Stimulated activated CD4-positive, alpha-beta T cell treated with anti-CD3 and anti-CD28 coated beads, Interleukin-4, amount 100 ng/mL, for 1 hour (primary cell): ENCODE measurements around the gene CYP3A4.
"Not testable (repeated sequence)": the region's sequence is repeated elsewhere in the genome, so short reads cannot be mapped to it uniquely, and the experiment has no call there.

ENCODE experiments used
- DNase-seq: peaks from one replicate; pipeline ENCODE4 v3.0.0-alpha.2; 2020

The CYP3A4 gene

GRCh38 chr7:99784007-99784406 lies at the start of gene CYP3A4:
Gene CYP3A4 (minus strand): TSS chr7:99784184. CDS start chr7:99784081, 103 bp downstream.
- no peak for DNase-seq

- no peak for DNase-seq
Observed at GRCh38 chr7:99833289-99833877, 49.4 kb upstream of the CYP3A4 start.

- DNase-seq, result no peak
Observed at GRCh38 chr7:99831595-99831994, 47.6 kb upstream of the CYP3A4 start.

- no peak for DNase-seq
Observed at GRCh38 chr7:99829524-99830160, 45.7 kb upstream of the CYP3A4 start.

- DNase-seq, result no peak
Observed at GRCh38 chr7:99828811-99829210, 44.8 kb upstream of the CYP3A4 start.

- DNase-seq, result no peak
Observed at GRCh38 chr7:99827040-99827778, 43.2 kb upstream of the CYP3A4 start.

- no peak for DNase-seq
Observed at GRCh38 chr7:99825873-99826272, 41.9 kb upstream of the CYP3A4 start.

GRCh38 chr7:99825452-99825851 lies 41.5 kb upstream of the CYP3A4 start:
- DNase-seq, result no peak

GRCh38 chr7:99824091-99824490 lies 40.1 kb upstream of the CYP3A4 start:
- no peak for DNase-seq

- no peak for DNase-seq
Observed at GRCh38 chr7:99822731-99823718, 39.0 kb upstream of the CYP3A4 start.

GRCh38 chr7:99820408-99821027 lies 36.5 kb upstream of the CYP3A4 start:
- no peak for DNase-seq

- DNase-seq, result no peak
Observed at GRCh38 chr7:99808766-99809165, 24.8 kb upstream of the CYP3A4 start.

GRCh38 chr7:99806839-99807478 lies 23.0 kb upstream of the CYP3A4 start:
- DNase-seq, result no peak

- DNase-seq, result no peak
Observed at GRCh38 chr7:99805641-99806040, 21.7 kb upstream of the CYP3A4 start.

- not testable (repeated sequence) for DNase-seq
Observed at GRCh38 chr7:99803118-99803517, 19.1 kb upstream of the CYP3A4 start.

GRCh38 chr7:99801407-99801806 lies 17.4 kb upstream of the CYP3A4 start:
- DNase-seq, result not testable (repeated sequence)

GRCh38 chr7:99798972-99799371 lies 15.0 kb upstream of the CYP3A4 start:
- no peak for DNase-seq

- not testable (repeated sequence) for DNase-seq
Observed at GRCh38 chr7:99795864-99796263, 11.9 kb upstream of the CYP3A4 start.

- no peak for DNase-seq
Observed at GRCh38 chr7:99794585-99795502, 10.9 kb upstream of the CYP3A4 start.

- DNase-seq, result no peak
Observed at GRCh38 chr7:99793443-99793842, 9.5 kb upstream of the CYP3A4 start.

- no peak for DNase-seq
Observed at GRCh38 chr7:99792967-99793366, 9.0 kb upstream of the CYP3A4 start.
